ENCODE measurements around the gene ATP7B. TPM values are rescaled to one million over a fixed set of nuclear protein-coding genes. Genes with fewer than 3 reads are reported as not detected.
"Not testable (repeated sequence)": the region's sequence is repeated elsewhere in the genome, so short reads cannot be mapped to it uniquely, and the experiment has no call there.

ATP7B gene
- total RNA-seq, 1 donor from 2014 or later = 3.9 TPM

- FAIRE-seq (no peak), DNase-seq (ENCODE audit: low read depth) (no peak)
- Histone ChIP-seq H3K36me3 (ENCODE audit: control insufficient read depth, insufficient read depth, low read length) (no peaks in the 10 kb centered on the region), H3K4me3 (ENCODE audit: low read depth, low read length) (no peak overlapping the region), H3K27me3 (ENCODE audit: control insufficient read depth, insufficient read depth, low read length) (no peaks in the 10 kb centered on the region)
- no peak for TF ChIP-seq CTCF (IDR thresholded peaks at IDR 0.05; ENCODE audit: insufficient read depth, low read length, severe bottlenecking)
Observed at GRCh38 chr13:52043675-52044074, 32.4 kb upstream of the ATP7B start.

GRCh38 chr13:52036037-52036436, 24.8 kb upstream of the ATP7B start:
- FAIRE-seq (no peak), DNase-seq (ENCODE audit: low read depth) (no peak)
- Histone ChIP-seq H3K4me3 (ENCODE audit: low read depth, low read length) (no peak overlapping the region), H3K27me3 (ENCODE audit: control insufficient read depth, insufficient read depth, low read length) (no peaks in the 10 kb centered on the region), H3K36me3 (ENCODE audit: control insufficient read depth, insufficient read depth, low read length) (no peaks in the 10 kb centered on the region)
- no peak for TF ChIP-seq CTCF (IDR thresholded peaks at IDR 0.05; ENCODE audit: insufficient read depth, low read length, severe bottlenecking)

- peak; percentile 44 for DNase-seq (ENCODE audit: low read depth)
- no peak for TF ChIP-seq CTCF (IDR thresholded peaks at IDR 0.05; ENCODE audit: insufficient read depth, low read length, severe bottlenecking)
- FAIRE-seq = no peak
- Histone ChIP-seq H3K27me3 (ENCODE audit: control insufficient read depth, insufficient read depth, low read length) (no peaks in the 10 kb centered on the region), H3K4me3 (ENCODE audit: low read depth, low read length) (no peak overlapping the region), H3K36me3 (ENCODE audit: control insufficient read depth, insufficient read depth, low read length) (no peaks in the 10 kb centered on the region)
Observed at GRCh38 chr13:52034616-52035226, 23.5 kb upstream of the ATP7B start.

GRCh38 chr13:52033039-52033438, 21.8 kb upstream of the ATP7B start:
- DNase-seq (ENCODE audit: low read depth) (no peak), FAIRE-seq (no peak)
- Histone ChIP-seq H3K27me3 (ENCODE audit: control insufficient read depth, insufficient read depth, low read length) (no peaks in the 10 kb centered on the region), H3K4me3 (ENCODE audit: low read depth, low read length) (no peak overlapping the region), H3K36me3 (ENCODE audit: control insufficient read depth, insufficient read depth, low read length) (peaks cover 2% of the 10 kb centered on the region)
- TF ChIP-seq CTCF (IDR thresholded peaks at IDR 0.05; ENCODE audit: insufficient read depth, low read length, severe bottlenecking) = no peak

GRCh38 chr13:52030401-52030800, 19.2 kb upstream of the ATP7B start:
- not testable (repeated sequence) for DNase-seq (ENCODE audit: low read depth); H3K4me3 ChIP-seq (ENCODE audit: low read depth, low read length); FAIRE-seq; H3K27me3 ChIP-seq (ENCODE audit: control insufficient read depth, insufficient read depth, low read length); H3K36me3 ChIP-seq (ENCODE audit: control insufficient read depth, insufficient read depth, low read length)

- Histone ChIP-seq H3K4me3 (ENCODE audit: low read depth, low read length) (no peak overlapping the region), H3K27me3 (ENCODE audit: control insufficient read depth, insufficient read depth, low read length) (no peaks in the 10 kb centered on the region), H3K36me3 (ENCODE audit: control insufficient read depth, insufficient read depth, low read length) (peaks cover 2% of the 10 kb centered on the region)
- DNase-seq (ENCODE audit: low read depth) = no peak
- TF ChIP-seq CTCF (IDR thresholded peaks at IDR 0.05; ENCODE audit: insufficient read depth, low read length, severe bottlenecking) = no peak
- no peak for FAIRE-seq
Observed at GRCh38 chr13:52029569-52029968, 18.3 kb upstream of the ATP7B start.

Data from bronchial epithelial cell (primary cell).